Brain pericyte (primary cell): Measurements from ENCODE around the gene IBSP.

Experiments
- DNase-seq: peaks from one replicate; pipeline ENCODE4 v3.0.0-alpha.2; 2012; ENCODE audit warnings: low read depth, low spot score

Gene IBSP

GRCh38 chr4:87838205-87838604, 38.9 kb downstream of the IBSP start:
- no peak for DNase-seq

- DNase-seq, result no peak
Measured at GRCh38 chr4:87838890-87839591, 39.7 kb downstream of the IBSP start.

GRCh38 chr4:87839592-87839946, 40.2 kb downstream of the IBSP start:
- DNase-seq, result no peak

GRCh38 chr4:87840149-87840548, 40.8 kb downstream of the IBSP start:
- DNase-seq, result no peak

GRCh38 chr4:87843936-87844335, 44.6 kb downstream of the IBSP start:
- DNase-seq, result no peak

GRCh38 chr4:87844452-87844851, 45.1 kb downstream of the IBSP start:
- DNase-seq, result no peak

GRCh38 chr4:87846226-87846625, 46.9 kb downstream of the IBSP start:
- no peak for DNase-seq

- DNase-seq, result no peak
Measured at GRCh38 chr4:87848622-87849351, 49.4 kb downstream of the IBSP start.

- DNase-seq, result no peak
Measured at GRCh38 chr4:87849612-87850011, 50.3 kb downstream of the IBSP start.

- DNase-seq, result no peak
Measured at GRCh38 chr4:87851332-87851731, 52.0 kb downstream of the IBSP start.

- no peak for DNase-seq
Measured at GRCh38 chr4:87851953-87852352, 52.6 kb downstream of the IBSP start.

GRCh38 chr4:87853108-87853507, 53.8 kb downstream of the IBSP start:
- no peak for DNase-seq

GRCh38 chr4:87853891-87854290, 54.5 kb downstream of the IBSP start:
- no peak for DNase-seq

GRCh38 chr4:87855559-87855958, 56.2 kb downstream of the IBSP start:
- DNase-seq, result no peak

GRCh38 chr4:87856816-87857215, 57.5 kb downstream of the IBSP start:
- DNase-seq, result no peak

GRCh38 chr4:87857789-87858188, 58.4 kb downstream of the IBSP start:
- no peak for DNase-seq
